Measurements from ENCODE around the gene EIF4G3.

EIF4G3 gene

DNA sequence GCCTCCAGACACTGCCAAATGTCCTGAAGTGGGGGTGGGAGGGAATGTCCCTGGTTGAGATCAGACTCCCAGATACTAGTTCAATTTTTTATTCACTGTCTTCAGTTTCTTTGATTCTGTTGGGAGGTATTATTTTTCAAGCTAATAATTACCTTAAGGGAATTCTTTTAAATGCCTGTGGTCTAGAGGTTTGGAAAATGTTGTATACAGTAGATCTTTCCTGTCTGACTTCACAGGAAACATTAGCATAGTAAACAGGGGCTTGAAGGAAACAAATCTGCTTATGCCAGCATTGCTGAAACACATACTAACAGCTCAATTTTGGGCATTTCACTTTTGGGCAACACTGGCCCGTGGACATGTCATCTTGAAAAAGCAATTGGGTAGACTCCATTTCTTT lies 305.3 kb downstream of the EIF4G3 start:
- H3K9me3 ChIP-seq (ENCODE audit: low read length) = no peaks in the 10 kb centered on the region
- no peaks in the 10 kb centered on the region for H3K79me2 ChIP-seq (ENCODE audit: insufficient read depth, low read length)
- no peak overlapping the region for H3K4me2 ChIP-seq (ENCODE audit: low read length)
- H3K36me3 ChIP-seq (ENCODE audit: insufficient read depth, low read length) = peaks cover 22% of the 10 kb centered on the region; the same call in 1 of the 2 replicates
- no peaks in the 10 kb centered on the region for H3F3A ChIP-seq (ENCODE audit: insufficient read depth, low read length)
- H3K9me2 ChIP-seq (ENCODE audit: low read depth, low read length) = no peaks in the 10 kb centered on the region
- TF ChIP-seq EZH2 (IDR thresholded peaks at IDR 0.05; ENCODE audit: borderline replicate concordance, low read length) = no peak
- TF ChIP-seq, protein P1, sequence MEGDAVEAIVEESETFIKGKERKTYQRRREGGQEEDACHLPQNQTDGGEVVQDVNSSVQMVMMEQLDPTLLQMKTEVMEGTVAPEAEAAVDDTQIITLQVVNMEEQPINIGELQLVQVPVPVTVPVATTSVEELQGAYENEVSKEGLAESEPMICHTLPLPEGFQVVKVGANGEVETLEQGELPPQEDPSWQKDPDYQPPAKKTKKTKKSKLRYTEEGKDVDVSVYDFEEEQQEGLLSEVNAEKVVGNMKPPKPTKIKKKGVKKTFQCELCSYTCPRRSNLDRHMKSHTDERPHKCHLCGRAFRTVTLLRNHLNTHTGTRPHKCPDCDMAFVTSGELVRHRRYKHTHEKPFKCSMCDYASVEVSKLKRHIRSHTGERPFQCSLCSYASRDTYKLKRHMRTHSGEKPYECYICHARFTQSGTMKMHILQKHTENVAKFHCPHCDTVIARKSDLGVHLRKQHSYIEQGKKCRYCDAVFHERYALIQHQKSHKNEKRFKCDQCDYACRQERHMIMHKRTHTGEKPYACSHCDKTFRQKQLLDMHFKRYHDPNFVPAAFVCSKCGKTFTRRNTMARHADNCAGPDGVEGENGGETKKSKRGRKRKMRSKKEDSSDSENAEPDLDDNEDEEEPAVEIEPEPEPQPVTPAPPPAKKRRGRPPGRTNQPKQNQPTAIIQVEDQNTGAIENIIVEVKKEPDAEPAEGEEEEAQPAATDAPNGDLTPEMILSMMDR (IDR thresholded peaks at IDR 0.05; ENCODE audit: low read length) = no peak
- H3K4me1 ChIP-seq (ENCODE audit: insufficient read depth, low read length, severe bottlenecking) = no peaks in the 10 kb centered on the region
- H3K27ac ChIP-seq (ENCODE audit: low read depth, low read length, poor library complexity, severe bottlenecking) = no peak overlapping the region
- H4K20me1 ChIP-seq (ENCODE audit: insufficient read depth, low read length) = no peaks in the 10 kb centered on the region
- no peak overlapping the region for H3K9ac ChIP-seq (ENCODE audit: low read length)
- no peak overlapping the region for H3K4me3 ChIP-seq (ENCODE audit: low read depth, low read length, poor library complexity, severe bottlenecking)
- no peaks in the 10 kb centered on the region for H3K27me3 ChIP-seq (ENCODE audit: insufficient read depth, low read length)
- no peak overlapping the region for H2AFZ ChIP-seq (ENCODE audit: low read length)

DNA sequence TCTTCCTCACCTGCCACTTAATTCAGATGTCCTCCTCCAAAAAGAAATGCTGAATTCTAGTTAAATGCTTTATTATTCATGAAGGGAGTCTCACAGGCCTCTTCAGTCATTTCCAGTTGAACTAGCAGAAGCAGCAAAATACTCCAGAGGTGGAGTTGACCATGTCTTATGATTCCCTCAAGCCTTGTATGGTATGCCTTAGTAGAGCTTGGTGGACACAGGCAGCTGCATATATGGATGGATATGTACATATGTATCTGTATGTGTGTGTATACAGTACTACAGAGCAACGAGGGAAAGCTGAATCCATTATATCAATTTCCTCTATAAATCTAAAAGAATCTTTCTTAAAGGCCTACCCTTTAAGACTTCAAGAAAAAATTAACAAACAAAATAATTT lies 306.0 kb downstream of the EIF4G3 start:
- Histone ChIP-seq H3K36me3 (ENCODE audit: insufficient read depth, low read length) (peaks cover 18% of the 10 kb centered on the region; the same call in 1 of the 2 replicates), H3K4me1 (ENCODE audit: insufficient read depth, low read length, severe bottlenecking) (no peaks in the 10 kb centered on the region), H3K27me3 (ENCODE audit: insufficient read depth, low read length) (no peaks in the 10 kb centered on the region), H3K79me2 (ENCODE audit: insufficient read depth, low read length) (no peaks in the 10 kb centered on the region), H3K27ac (ENCODE audit: low read depth, low read length, poor library complexity, severe bottlenecking) (no peak overlapping the region), H3K9ac (ENCODE audit: low read length) (no peak overlapping the region), H4K20me1 (ENCODE audit: insufficient read depth, low read length) (no peaks in the 10 kb centered on the region), H3K9me2 (ENCODE audit: low read depth, low read length) (no peaks in the 10 kb centered on the region), H3K9me3 (ENCODE audit: low read length) (no peaks in the 10 kb centered on the region), H3F3A (ENCODE audit: insufficient read depth, low read length) (no peaks in the 10 kb centered on the region), H3K4me2 (ENCODE audit: low read length) (no peak overlapping the region), H3K4me3 (ENCODE audit: low read depth, low read length, poor library complexity, severe bottlenecking) (no peak overlapping the region), H2AFZ (ENCODE audit: low read length) (no peak overlapping the region)
- TF ChIP-seq, protein P1 (IDR thresholded peaks at IDR 0.05; ENCODE audit: low read length) = no peak
- no peak for TF ChIP-seq EZH2 (IDR thresholded peaks at IDR 0.05; ENCODE audit: borderline replicate concordance, low read length)

DNA sequence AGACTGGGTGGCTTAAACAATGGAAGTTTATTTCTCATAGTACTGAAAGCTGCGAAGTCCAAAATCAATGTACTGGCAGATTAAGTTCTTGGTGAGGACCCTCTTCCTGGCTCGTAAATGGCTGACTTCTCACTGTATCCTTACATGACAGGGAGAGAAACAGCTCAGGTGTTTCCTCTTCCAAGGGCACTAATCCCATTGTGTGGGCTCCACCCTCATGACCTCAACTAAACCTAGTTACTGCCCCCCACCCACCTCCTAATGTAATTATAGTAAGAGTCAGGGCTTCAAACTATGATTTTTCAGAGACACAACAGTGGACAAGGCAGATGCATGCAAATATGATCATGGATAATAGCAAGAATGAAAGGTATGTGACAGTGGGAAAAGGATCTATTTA lies 308.4 kb downstream of the EIF4G3 start:
- no peaks in the 10 kb centered on the region for H3K27me3 ChIP-seq (ENCODE audit: insufficient read depth, low read length)
- no peaks in the 10 kb centered on the region for H3F3A ChIP-seq (ENCODE audit: insufficient read depth, low read length)
- TF ChIP-seq, protein P1 (IDR thresholded peaks at IDR 0.05; ENCODE audit: low read length) = no peak
- no peak for TF ChIP-seq EZH2 (IDR thresholded peaks at IDR 0.05; ENCODE audit: borderline replicate concordance, low read length)
- no peaks in the 10 kb centered on the region for H3K79me2 ChIP-seq (ENCODE audit: insufficient read depth, low read length)
- no peak overlapping the region for H2AFZ ChIP-seq (ENCODE audit: low read length)
- no peaks in the 10 kb centered on the region for H4K20me1 ChIP-seq (ENCODE audit: insufficient read depth, low read length)
- no peak overlapping the region for H3K27ac ChIP-seq (ENCODE audit: low read depth, low read length, poor library complexity, severe bottlenecking)
- no peak overlapping the region for H3K4me3 ChIP-seq (ENCODE audit: low read depth, low read length, poor library complexity, severe bottlenecking)
- H3K4me1 ChIP-seq (ENCODE audit: insufficient read depth, low read length, severe bottlenecking) = no peaks in the 10 kb centered on the region
- no peaks in the 10 kb centered on the region for H3K9me2 ChIP-seq (ENCODE audit: low read depth, low read length)
- H3K4me2 ChIP-seq (ENCODE audit: low read length) = no peak overlapping the region
- peaks cover 20% of the 10 kb centered on the region for H3K36me3 ChIP-seq (ENCODE audit: insufficient read depth, low read length)
- H3K9me3 ChIP-seq (ENCODE audit: low read length) = no peaks in the 10 kb centered on the region
- H3K9ac ChIP-seq (ENCODE audit: low read length) = no peak overlapping the region

All from OCI-LY1 (cell line).